ENCODE results near the gene RALGPS1. TPM values are rescaled to one million over a fixed set of nuclear protein-coding genes. Genes with fewer than 3 reads are reported as not detected.

RALGPS1 gene
- polyA plus RNA-seq, 1 of the 3 experiments (the other 2 are of a cell fraction) = 3.9 TPM

GRCh38 chr9:127255692-127256091 is 341.1 kb downstream of the RALGPS1 start:
- CTCF ChIA-PET = no interaction called here
- no peak overlapping the region for H3K27ac ChIP-seq (ENCODE audit: low read depth in 2 of 2, low read length in 1 of 2)
- H4K20me1 ChIP-seq (ENCODE audit: insufficient read depth) = no peaks in the 10 kb centered on the region
- H3K9ac ChIP-seq = no peak overlapping the region
- no peaks in the 10 kb centered on the region for H3K9me3 ChIP-seq
- H3K79me2 ChIP-seq (ENCODE audit: insufficient read depth) = no peaks in the 10 kb centered on the region
- DNase-seq = no peak
- no peaks in the 10 kb centered on the region for H3K27me3 ChIP-seq (ENCODE audit: insufficient read depth)
- H3K4me1 ChIP-seq (ENCODE audit: control insufficient read depth in 1 of 2, insufficient read depth in 2 of 2, low read depth in 1 of 2, low read length in 1 of 2) = peaks cover 0 to 2% of the 10 kb centered on the region in 2 experiments; a peak in 1 of 4 replicates
- no peaks in the 10 kb centered on the region for H3K9me2 ChIP-seq
- no peak overlapping the region for H3K4me3 ChIP-seq (ENCODE audit: low read depth in 2 of 2, low read length in 1 of 2)
- H3K36me3 ChIP-seq (replicated peaks in 1 of 2; ENCODE audit: control insufficient read depth in 1 of 2, insufficient read depth in 2 of 2, low read length in 1 of 2) = no peaks in the 10 kb centered on the region
- no peak overlapping the region for H2AFZ ChIP-seq (ENCODE audit: low read depth)
- POLR2A ChIA-PET = no interaction called here
- TF ChIP-seq NRF1 (IDR thresholded peaks at IDR 0.05; ENCODE audit: low read depth, low read length) = no peak
- TF ChIP-seq IRF3 (IDR thresholded peaks at IDR 0.05; ENCODE audit: low read depth, low read length) = no peak
- no peak for TF ChIP-seq FOXJ3 (CRISPR knock-in tag; IDR thresholded peaks at IDR 0.05)
- no peak for TF ChIP-seq PBX3 (IDR thresholded peaks at IDR 0.05)
- TF ChIP-seq EP300 (IDR thresholded peaks at IDR 0.05; ENCODE audit: borderline replicate concordance in 1 of 2, low read depth in 1 of 2, low read length in 1 of 2) = no peak
- TF ChIP-seq USF1 (IDR thresholded peaks at IDR 0.05; ENCODE audit: borderline replicate concordance, low read depth) = no peak
- no peak for TF ChIP-seq FOSL2 (IDR thresholded peaks at IDR 0.05; ENCODE audit: borderline replicate concordance, low read depth)
- no peak for TF ChIP-seq GABPA (IDR thresholded peaks at IDR 0.05; ENCODE audit: low read depth)
- no peak for TF ChIP-seq ELF1 (IDR thresholded peaks at IDR 0.05)
- no peak for TF ChIP-seq TEAD4 (IDR thresholded peaks at IDR 0.05; ENCODE audit: borderline replicate concordance, insufficient read depth)
- no peak for TF ChIP-seq SMC3 (IDR thresholded peaks at IDR 0.05; ENCODE audit: low read depth, low read length)
- TF ChIP-seq ZBTB33 (IDR thresholded peaks at IDR 0.05; ENCODE audit: borderline replicate concordance, low read depth) = no peak
- no peak for TF ChIP-seq MEF2A (IDR thresholded peaks at IDR 0.05; ENCODE audit: borderline replicate concordance, low read depth)
- no peak for TF ChIP-seq RCOR1 (IDR thresholded peaks at IDR 0.05; ENCODE audit: low read length)
- no peak overlapping the region for H3K4me2 ChIP-seq
- H3F3A ChIP-seq (replicated peaks; ENCODE audit: insufficient read depth) = no peaks in the 10 kb centered on the region
